Activated CD4-positive, alpha-beta T cell treated with anti-CD3 and anti-CD28 coated beads for 36 hours (primary cell): ENCODE measurements around the gene SOX21. TPM values are rescaled to one million over a fixed set of nuclear protein-coding genes. Genes with fewer than 3 reads are reported as not detected.

Experiments used
- ATAC-seq: fragments of 200-7000 bp; cut with Tn5 transposase; one replicate; pipeline ENCODE4 v1.10.0; 2021; ENCODE audit warnings: mild to moderate bottlenecking, moderate library complexity
- CTCF ChIA-PET: fragments of 350-600 bp; sonication (Branson Sonifier 250); formaldehyde crosslinking; loops from one replicate; lab custom pipeline; 2021; ENCODE audit warnings: antibody characterized with exemption; lab: Charles Lee
- POLR2A ChIA-PET: fragments of 350-600 bp; sonication (Branson Sonifier 250); formaldehyde crosslinking; loops from one replicate; lab custom pipeline; 2021; ENCODE audit warnings: antibody characterized with exemption, inconsistent platforms; lab: Charles Lee
- DNase-seq: peaks from one replicate; pipeline ENCODE4 v3.0.0-alpha.2; 2020
- H3K27ac Mint-ChIP-seq: one replicate; pipeline ENCODE4 v1.8.0; 2021; ENCODE audit warnings: mixed read lengths
- H3K27me3 Mint-ChIP-seq: one replicate; pipeline ENCODE4 v1.8.0; 2021; ENCODE audit warnings: mixed read lengths
- H3K36me3 Mint-ChIP-seq: one replicate; pipeline ENCODE4 v1.8.0; 2021; ENCODE audit warnings: low read depth, mixed read lengths
- H3K4me1 Mint-ChIP-seq: one replicate; pipeline ENCODE4 v1.8.0; 2021; ENCODE audit warnings: mixed read lengths
- H3K4me3 Mint-ChIP-seq: one replicate; pipeline ENCODE4 v1.8.0; 2021; ENCODE audit warnings: mild to moderate bottlenecking, moderate library complexity, mixed read lengths
- H3K9me3 Mint-ChIP-seq: one replicate; pipeline ENCODE4 v1.8.0; 2021; ENCODE audit warnings: low read depth, mixed read lengths
- intact Hi-C, 2 experiments: fragments of 100-400 bp; cut with DNase I in 1 of 2; cut with micrococcal nuclease in 1 of 2; formaldehyde crosslinking; loops; one replicate each; pipeline versions ENCODE4 v1.14.2 to v1.15.1; 2022 to 2024; cut with DNase I, micrococcal nuclease
- total RNA-seq, 2 experiments: library from RNA; stranded (reverse); gene quantifications; one replicate each; pipeline ENCODE4 v1.2.3, GENCODE V29; 2021

The SOX21 gene
- total RNA-seq, 2 experiments from 2014 or later: not detected

GRCh38 chr13:94702181-94703041, 9.9 kb downstream of the SOX21 start:
- Mint-ChIP-seq H3K4me1 (peaks cover 6% of the 10 kb centered on the region), H3K27ac (no peak overlapping the region), H3K27me3 (peaks cover 80% of the 10 kb centered on the region), H3K9me3 (no peaks in the 10 kb centered on the region), H3K36me3 (no peaks in the 10 kb centered on the region), H3K4me3 (no peak overlapping the region)
- POLR2A ChIA-PET: no interaction called here
- intact Hi-C loops: loop anchor here in 1 of 2 experiments (10.0 kb wide), 1 partner anchor 272 kb away; no protein-coding TSS in a partner anchor
- CTCF ChIA-PET: interaction anchor here (0.6 to 0.8 kb wide), 2 partner anchors 15 to 27 kb away, joined by 3 to 4 read pairs; no protein-coding TSS in a partner anchor
- no peak for ATAC-seq
- DNase-seq: peak; percentile 16

- Mint-ChIP-seq H3K27ac (no peak overlapping the region), H3K27me3 (peaks cover 78% of the 10 kb centered on the region), H3K36me3 (no peaks in the 10 kb centered on the region), H3K9me3 (no peaks in the 10 kb centered on the region), H3K4me1 (peaks cover 3% of the 10 kb centered on the region), H3K4me3 (no peak overlapping the region)
- intact Hi-C loops: loop anchor here in 1 of 2 experiments (10.0 kb wide), 1 partner anchor 273 kb away; no protein-coding TSS in a partner anchor
- ChIA-PET CTCF (interaction anchor here (0.6 to 1.6 kb wide), 3 partner anchors 16 to 27 kb away, joined by 3 to 4 read pairs (median 4); no protein-coding TSS in a partner anchor), POLR2A (no interaction called here)
- no peak for DNase-seq
- no peak for ATAC-seq
These were observed 10.8 kb downstream of the SOX21 start for GRCh38 chr13:94701313-94702180.

- intact Hi-C loops: loop anchor here in 1 of 2 experiments (10.0 kb wide), 1 partner anchor 274 kb away; no protein-coding TSS in a partner anchor
These were observed 11.8 kb downstream of the SOX21 start for GRCh38 chr13:94700536-94700935.

GRCh38 chr13:94700051-94700535, 12.3 kb downstream of the SOX21 start:
- H3K9me3 Mint-ChIP-seq: no peaks in the 10 kb centered on the region
- intact Hi-C loops: loop anchor here in 1 of 2 experiments (10.0 kb wide), 1 partner anchor 275 kb away; no protein-coding TSS in a partner anchor
- no peak overlapping the region for H3K4me3 Mint-ChIP-seq
- DNase-seq (no peak), ATAC-seq (no peak)
- H3K36me3 Mint-ChIP-seq: no peaks in the 10 kb centered on the region
- peaks cover 3% of the 10 kb centered on the region for H3K4me1 Mint-ChIP-seq
- POLR2A ChIA-PET: no interaction called here
- H3K27me3 Mint-ChIP-seq: peaks cover 73% of the 10 kb centered on the region
- CTCF ChIA-PET: interaction anchor here (1.6 kb wide), 1 partner anchor 25 kb away, joined by 4 read pairs; no protein-coding TSS in a partner anchor
- no peak overlapping the region for H3K27ac Mint-ChIP-seq

More at GRCh38 chr13:94700536-94700935, 11.8 kb downstream of the SOX21 start:
- no peak overlapping the region for H3K4me3 Mint-ChIP-seq
- H3K4me1 Mint-ChIP-seq: peaks cover 3% of the 10 kb centered on the region
- ATAC-seq: no peak
- H3K27me3 Mint-ChIP-seq: peaks cover 76% of the 10 kb centered on the region
- ChIA-PET CTCF (interaction anchor here (1.6 kb wide), 1 partner anchor 26 kb away, joined by 4 read pairs; no protein-coding TSS in a partner anchor), POLR2A (no interaction called here)
- no peak overlapping the region for H3K27ac Mint-ChIP-seq
- no peak for DNase-seq
- H3K36me3 Mint-ChIP-seq: no peaks in the 10 kb centered on the region
- no peaks in the 10 kb centered on the region for H3K9me3 Mint-ChIP-seq

- intact Hi-C loops: no loop called here
- ATAC-seq (no peak), DNase-seq (no peak)
- Mint-ChIP-seq H3K9me3 (no peaks in the 10 kb centered on the region), H3K27me3 (peaks cover 50% of the 10 kb centered on the region), H3K4me3 (no peak overlapping the region), H3K27ac (no peak overlapping the region), H3K4me1 (no peaks in the 10 kb centered on the region), H3K36me3 (no peaks in the 10 kb centered on the region)
- POLR2A ChIA-PET: no interaction called here
- CTCF ChIA-PET: interaction anchor here (0.6 to 0.8 kb wide), 2 partner anchors 17 to 721 kb away, joined by 3 to 4 read pairs; no protein-coding TSS in a partner anchor
These were observed 16.2 kb downstream of the SOX21 start for GRCh38 chr13:94696171-94696570.

- Mint-ChIP-seq H3K27me3 (peaks cover 31% of the 10 kb centered on the region), H3K4me1 (no peaks in the 10 kb centered on the region), H3K36me3 (no peaks in the 10 kb centered on the region), H3K27ac (no peak overlapping the region), H3K9me3 (no peaks in the 10 kb centered on the region), H3K4me3 (no peak overlapping the region)
- intact Hi-C loops: no loop called here
- ChIA-PET CTCF (no interaction called here), POLR2A (no interaction called here)
- DNase-seq (no peak), ATAC-seq (no peak)
These were observed 20.3 kb downstream of the SOX21 start for GRCh38 chr13:94692030-94692429.

- Mint-ChIP-seq H3K27me3 (peaks cover 24% of the 10 kb centered on the region), H3K9me3 (no peaks in the 10 kb centered on the region), H3K27ac (no peak overlapping the region), H3K4me3 (no peak overlapping the region), H3K36me3 (no peaks in the 10 kb centered on the region), H3K4me1 (no peaks in the 10 kb centered on the region)
- DNase-seq (no peak), ATAC-seq (no peak)
- ChIA-PET CTCF (no interaction called here), POLR2A (no interaction called here)
- intact Hi-C loops: no loop called here
These were observed 28.9 kb downstream of the SOX21 start for GRCh38 chr13:94683409-94683808.

GRCh38 chr13:94682229-94682628, 30.1 kb downstream of the SOX21 start:
- Mint-ChIP-seq H3K4me1 (no peaks in the 10 kb centered on the region), H3K9me3 (no peaks in the 10 kb centered on the region), H3K36me3 (no peaks in the 10 kb centered on the region), H3K27me3 (peaks cover 24% of the 10 kb centered on the region), H3K4me3 (no peak overlapping the region), H3K27ac (no peak overlapping the region)
- ATAC-seq (no peak), DNase-seq (no peak)
- POLR2A ChIA-PET: no interaction called here
- CTCF ChIA-PET: interaction anchor here (0.7 kb wide), 1 partner anchor 10 kb away, joined by 3 read pairs; no protein-coding TSS in a partner anchor
- intact Hi-C loops: no loop called here

- intact Hi-C loops: loop anchor here (5.0 to 10.0 kb wide), 3 partner anchors 475 to 798 kb away; no protein-coding TSS in a partner anchor
- CTCF ChIA-PET: interaction anchor here (1.0 to 1.6 kb wide), 3 partner anchors 17 to 725 kb away, joined by 3 read pairs; no protein-coding TSS in a partner anchor
These were observed 32.7 kb downstream of the SOX21 start for GRCh38 chr13:94679614-94680013.

GRCh38 chr13:94678845-94679244, 33.5 kb downstream of the SOX21 start:
- ChIA-PET CTCF (interaction anchor here (1.0 to 1.6 kb wide), 3 partner anchors 17 to 725 kb away, joined by 3 read pairs; no protein-coding TSS in a partner anchor), POLR2A (no interaction called here)
- H3K4me1 Mint-ChIP-seq: no peaks in the 10 kb centered on the region
- H3K4me3 Mint-ChIP-seq: no peak overlapping the region
- ATAC-seq (no peak), DNase-seq (no peak)
- H3K9me3 Mint-ChIP-seq: no peaks in the 10 kb centered on the region
- H3K36me3 Mint-ChIP-seq: no peaks in the 10 kb centered on the region
- H3K27ac Mint-ChIP-seq: no peak overlapping the region
- H3K27me3 Mint-ChIP-seq: peaks cover 38% of the 10 kb centered on the region
- intact Hi-C loops: loop anchor here (5.0 to 10.0 kb wide), 3 partner anchors 476 to 798 kb away; no protein-coding TSS in a partner anchor

More at GRCh38 chr13:94679614-94680013, 32.7 kb downstream of the SOX21 start:
- H3K4me3 Mint-ChIP-seq: no peak overlapping the region
- no peaks in the 10 kb centered on the region for H3K36me3 Mint-ChIP-seq
- no peak for DNase-seq
- no peak for ATAC-seq
- POLR2A ChIA-PET: no interaction called here
- H3K27ac Mint-ChIP-seq: no peak overlapping the region
- peaks cover 35% of the 10 kb centered on the region for H3K27me3 Mint-ChIP-seq
- no peaks in the 10 kb centered on the region for H3K4me1 Mint-ChIP-seq
- no peaks in the 10 kb centered on the region for H3K9me3 Mint-ChIP-seq
